Glutamatergic neuron (in vitro differentiated cells): ENCODE data around the gene RNF25. TPM values are rescaled to one million over a fixed set of nuclear protein-coding genes. Genes with fewer than 3 reads are reported as not detected.

Experiments
- DNase-seq: peaks from one replicate; pipeline ENCODE4 v3.0.0; 2022
- H3K27ac Mint-ChIP-seq: one replicate; pipeline ENCODE4 v1.8.0; 2020; ENCODE audit warnings: mild to moderate bottlenecking, mixed read lengths, inconsistent platforms; ENCODE audit not compliant: unreplicated experiment
- H3K27me3 Mint-ChIP-seq: one replicate; pipeline ENCODE4 v1.8.0; 2020; ENCODE audit warnings: mild to moderate bottlenecking, moderate library complexity, mixed read lengths, inconsistent platforms; ENCODE audit not compliant: unreplicated experiment
- H3K36me3 Mint-ChIP-seq: one replicate; pipeline ENCODE4 v1.8.0; 2020; ENCODE audit warnings: mild to moderate bottlenecking, mixed read lengths, inconsistent platforms; ENCODE audit not compliant: unreplicated experiment
- H3K4me1 Mint-ChIP-seq: one replicate; pipeline ENCODE4 v1.8.0; 2020; ENCODE audit warnings: mild to moderate bottlenecking, low read depth, mixed read lengths, inconsistent platforms; ENCODE audit not compliant: unreplicated experiment
- H3K4me3 Mint-ChIP-seq: one replicate; pipeline ENCODE4 v1.8.0; 2020; ENCODE audit warnings: mild to moderate bottlenecking, mixed read lengths, inconsistent platforms; ENCODE audit not compliant: unreplicated experiment
- H3K9me3 Mint-ChIP-seq: one replicate; pipeline ENCODE4 v1.8.0; 2020; ENCODE audit warnings: mild to moderate bottlenecking, moderate library complexity, mixed read lengths, inconsistent platforms; ENCODE audit not compliant: unreplicated experiment
- total RNA-seq: library from RNA; stranded (reverse); fragmentation: NEBNext Ultra II Directional; extraction: Animal tissue kit (Norgen Biotek cat#: 25700); gene quantifications from one replicate; pipeline ENCODE4 v1.2.1, GENCODE V29; 2021; ENCODE audit not compliant: unreplicated experiment
- TF ChIP-seq, protein P1 (sequence below): fragments of 200-600 bp; sonication (generic); IDR thresholded peaks from one replicate; pipeline ENCODE4 v1.5.0; 2021; ENCODE audit not compliant: partially characterized antibody, unreplicated experiment

Gene RNF25
- total RNA-seq, 1 donor from 2014 or later = 34.6 TPM

DNA sequence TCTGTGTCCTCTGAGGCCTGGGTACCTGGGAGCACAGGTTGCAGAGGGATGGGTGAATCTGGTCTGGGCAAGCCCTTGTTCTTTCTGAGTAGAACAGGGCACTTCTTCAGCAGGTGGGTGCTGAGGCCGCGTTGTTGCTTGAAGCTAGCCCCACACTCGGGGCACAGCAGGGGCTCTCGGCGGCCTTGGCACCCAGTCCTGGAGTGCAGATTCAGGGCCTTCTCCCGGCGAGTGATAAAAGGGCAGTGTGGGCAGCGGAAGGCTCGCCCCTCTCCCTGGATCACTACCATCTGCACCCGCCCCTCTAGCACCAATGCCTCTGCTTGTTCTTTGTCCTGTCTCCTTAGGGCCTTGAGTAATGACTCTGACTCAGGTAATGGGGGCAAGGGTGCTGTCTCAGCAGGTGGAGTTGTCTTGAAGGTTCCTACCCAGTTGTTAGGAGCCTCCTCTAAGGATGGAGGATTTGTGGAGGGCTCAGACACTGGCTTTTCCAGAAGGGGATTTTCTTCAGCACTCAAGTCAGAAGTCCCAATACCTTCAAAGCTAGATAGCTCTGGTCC is 28.0 kb downstream of the RNF25 start:
- no peaks in the 10 kb centered on the region for H3K9me3 Mint-ChIP-seq
- no peaks in the 10 kb centered on the region for H3K36me3 Mint-ChIP-seq
- H3K4me1 Mint-ChIP-seq = no peaks in the 10 kb centered on the region
- no peaks in the 10 kb centered on the region for H3K27me3 Mint-ChIP-seq
- H3K4me3 Mint-ChIP-seq = no peak overlapping the region
- no peak for DNase-seq
- H3K27ac Mint-ChIP-seq = no peak overlapping the region
- TF ChIP-seq, protein P1, sequence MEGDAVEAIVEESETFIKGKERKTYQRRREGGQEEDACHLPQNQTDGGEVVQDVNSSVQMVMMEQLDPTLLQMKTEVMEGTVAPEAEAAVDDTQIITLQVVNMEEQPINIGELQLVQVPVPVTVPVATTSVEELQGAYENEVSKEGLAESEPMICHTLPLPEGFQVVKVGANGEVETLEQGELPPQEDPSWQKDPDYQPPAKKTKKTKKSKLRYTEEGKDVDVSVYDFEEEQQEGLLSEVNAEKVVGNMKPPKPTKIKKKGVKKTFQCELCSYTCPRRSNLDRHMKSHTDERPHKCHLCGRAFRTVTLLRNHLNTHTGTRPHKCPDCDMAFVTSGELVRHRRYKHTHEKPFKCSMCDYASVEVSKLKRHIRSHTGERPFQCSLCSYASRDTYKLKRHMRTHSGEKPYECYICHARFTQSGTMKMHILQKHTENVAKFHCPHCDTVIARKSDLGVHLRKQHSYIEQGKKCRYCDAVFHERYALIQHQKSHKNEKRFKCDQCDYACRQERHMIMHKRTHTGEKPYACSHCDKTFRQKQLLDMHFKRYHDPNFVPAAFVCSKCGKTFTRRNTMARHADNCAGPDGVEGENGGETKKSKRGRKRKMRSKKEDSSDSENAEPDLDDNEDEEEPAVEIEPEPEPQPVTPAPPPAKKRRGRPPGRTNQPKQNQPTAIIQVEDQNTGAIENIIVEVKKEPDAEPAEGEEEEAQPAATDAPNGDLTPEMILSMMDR = no peak

DNA sequence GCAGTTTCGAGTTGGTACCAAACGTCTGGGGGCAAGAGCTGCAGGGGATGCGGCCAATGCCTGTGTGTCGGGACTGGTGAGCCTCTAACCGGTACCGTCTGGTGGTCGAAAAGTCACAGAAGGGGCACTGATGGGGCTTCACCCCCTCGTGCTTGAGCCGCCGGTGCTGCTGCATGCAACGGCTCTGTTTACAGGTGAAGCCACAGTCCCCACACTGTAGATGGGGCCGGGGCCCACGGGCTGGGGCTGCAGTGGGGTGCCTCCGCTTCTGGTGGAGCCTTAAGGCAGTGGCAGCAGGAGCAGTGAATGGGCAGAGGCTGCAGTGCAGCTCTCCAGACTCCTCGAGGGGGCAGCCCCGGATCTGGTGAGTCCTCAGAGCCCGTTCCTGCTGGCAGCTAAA is 29.0 kb downstream of the RNF25 start:
- DNase-seq = no peak
- no peak overlapping the region for H3K4me3 Mint-ChIP-seq
- no peaks in the 10 kb centered on the region for H3K9me3 Mint-ChIP-seq
- TF ChIP-seq, protein P1 = no peak
- H3K36me3 Mint-ChIP-seq = no peaks in the 10 kb centered on the region
- H3K27me3 Mint-ChIP-seq = no peaks in the 10 kb centered on the region
- H3K4me1 Mint-ChIP-seq = no peaks in the 10 kb centered on the region
- no peak overlapping the region for H3K27ac Mint-ChIP-seq

GRCh38 chr2:218642121-218642656 is 29.6 kb downstream of the RNF25 start:
- DNase-seq = no peak
- no peaks in the 10 kb centered on the region for H3K36me3 Mint-ChIP-seq
- H3K9me3 Mint-ChIP-seq = no peaks in the 10 kb centered on the region
- no peak overlapping the region for H3K27ac Mint-ChIP-seq
- H3K4me1 Mint-ChIP-seq = no peaks in the 10 kb centered on the region
- no peak overlapping the region for H3K4me3 Mint-ChIP-seq
- TF ChIP-seq, protein P1 = no peak
- H3K27me3 Mint-ChIP-seq = no peaks in the 10 kb centered on the region

DNA sequence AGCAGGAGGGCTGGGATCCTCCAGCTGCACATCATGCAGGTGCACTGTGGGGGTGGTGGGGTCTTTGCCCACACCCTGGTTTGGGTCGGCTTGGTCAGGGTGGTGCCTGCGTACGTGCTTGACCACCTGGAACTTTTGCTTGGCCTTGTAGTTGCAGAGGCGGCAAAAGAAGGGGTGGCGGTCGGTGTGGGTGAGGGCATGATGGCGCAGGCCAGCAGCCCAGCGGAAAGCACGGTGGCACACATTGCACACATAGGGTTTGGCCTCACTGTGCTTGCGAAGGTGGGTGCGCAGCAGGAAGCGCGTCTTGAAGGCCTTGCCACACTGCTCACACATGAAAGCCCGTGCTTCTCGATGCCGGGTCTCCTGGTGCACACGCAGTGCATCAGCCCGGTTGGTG is 33.4 kb downstream of the RNF25 start:
- H3K36me3 Mint-ChIP-seq = no peaks in the 10 kb centered on the region
- TF ChIP-seq, protein P1 = no peak
- H3K27me3 Mint-ChIP-seq = no peaks in the 10 kb centered on the region
- H3K4me3 Mint-ChIP-seq = no peak overlapping the region
- no peak for DNase-seq
- H3K4me1 Mint-ChIP-seq = no peaks in the 10 kb centered on the region
- H3K27ac Mint-ChIP-seq = no peak overlapping the region
- H3K9me3 Mint-ChIP-seq = peaks cover 4% of the 10 kb centered on the region

GRCh38 chr2:218635719-218636118 is 36.1 kb downstream of the RNF25 start:
- no peaks in the 10 kb centered on the region for H3K36me3 Mint-ChIP-seq
- no peaks in the 10 kb centered on the region for H3K4me1 Mint-ChIP-seq
- no peak for DNase-seq
- TF ChIP-seq, protein P1 = no peak
- H3K27ac Mint-ChIP-seq = no peak overlapping the region
- no peak overlapping the region for H3K4me3 Mint-ChIP-seq
- H3K9me3 Mint-ChIP-seq = peaks cover 4% of the 10 kb centered on the region
- no peaks in the 10 kb centered on the region for H3K27me3 Mint-ChIP-seq
